HepG2 (cell line): ENCODE measurements around the gene THAP2.

Experiments
- ELF1 ChIP-seq: sonication (generic); formaldehyde crosslinking; IDR thresholded peaks from 2 replicates; pipeline ENCODE4 v1.4.0; 2020; ENCODE audit warnings: missing genetic modification reagents
- JUNB ChIP-seq: sonication (generic); formaldehyde crosslinking; IDR thresholded peaks from 2 replicates; pipeline ENCODE4 v1.8.0; 2022; ENCODE audit warnings: missing genetic modification reagents, mild to moderate bottlenecking, borderline replicate concordance
- MAX ChIP-seq: IDR thresholded peaks from 2 replicates; pipeline ENCODE4 v1.6.1; 2012; ENCODE audit warnings: inconsistent platforms

DNA sequence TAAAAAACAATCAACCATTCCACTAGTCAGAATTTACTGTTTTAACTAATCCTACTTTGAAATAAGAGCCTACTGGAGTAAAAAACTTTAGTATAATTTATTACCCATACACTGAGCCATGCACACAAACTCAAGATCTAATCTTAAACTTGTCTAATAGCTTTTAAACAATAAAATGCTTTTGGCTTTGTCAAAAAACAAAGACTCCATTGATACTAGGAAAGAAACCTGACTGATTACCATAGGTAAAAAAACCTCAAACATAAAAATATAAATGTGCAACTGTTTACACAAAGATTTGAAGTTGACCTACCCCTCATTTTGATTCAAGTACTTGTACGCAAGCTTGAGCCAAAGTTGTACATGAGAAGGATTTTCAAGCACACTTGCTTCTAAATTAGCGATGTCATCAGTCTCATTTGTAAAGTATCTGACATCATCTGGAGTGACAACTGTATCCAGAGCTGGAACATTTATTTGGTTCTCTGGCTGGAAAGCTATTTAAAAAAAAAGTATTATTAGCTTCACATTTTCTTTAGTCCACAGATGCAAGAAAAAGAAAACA is 36.6 kb upstream of the THAP2 start:
- TF ChIP-seq ELF1 (CRISPR knock-in tag): no peak
- TF ChIP-seq JUNB: no peak
- TF ChIP-seq MAX: no peak
